Stimulated activated CD4-positive, alpha-beta T cell treated with anti-CD3 and anti-CD28 coated beads, Interleukin-15, amount 100 ng/mL, for 24 hours (primary cell): ENCODE results near the gene ECEL1.
A peak's percentile ranks its signal among the peaks of the same experiment; 100 is the strongest.
"Not testable (repeated sequence)": the region's sequence is repeated elsewhere in the genome, so short reads cannot be mapped to it uniquely, and the experiment has no call there.

Experiments
- DNase-seq: peaks from one replicate; pipeline ENCODE4 v3.0.0-alpha.2; 2020

Gene ECEL1

GRCh38 chr2:232458051-232458660 lies 29.5 kb downstream of the ECEL1 start:
- DNase-seq = no peak

DNA sequence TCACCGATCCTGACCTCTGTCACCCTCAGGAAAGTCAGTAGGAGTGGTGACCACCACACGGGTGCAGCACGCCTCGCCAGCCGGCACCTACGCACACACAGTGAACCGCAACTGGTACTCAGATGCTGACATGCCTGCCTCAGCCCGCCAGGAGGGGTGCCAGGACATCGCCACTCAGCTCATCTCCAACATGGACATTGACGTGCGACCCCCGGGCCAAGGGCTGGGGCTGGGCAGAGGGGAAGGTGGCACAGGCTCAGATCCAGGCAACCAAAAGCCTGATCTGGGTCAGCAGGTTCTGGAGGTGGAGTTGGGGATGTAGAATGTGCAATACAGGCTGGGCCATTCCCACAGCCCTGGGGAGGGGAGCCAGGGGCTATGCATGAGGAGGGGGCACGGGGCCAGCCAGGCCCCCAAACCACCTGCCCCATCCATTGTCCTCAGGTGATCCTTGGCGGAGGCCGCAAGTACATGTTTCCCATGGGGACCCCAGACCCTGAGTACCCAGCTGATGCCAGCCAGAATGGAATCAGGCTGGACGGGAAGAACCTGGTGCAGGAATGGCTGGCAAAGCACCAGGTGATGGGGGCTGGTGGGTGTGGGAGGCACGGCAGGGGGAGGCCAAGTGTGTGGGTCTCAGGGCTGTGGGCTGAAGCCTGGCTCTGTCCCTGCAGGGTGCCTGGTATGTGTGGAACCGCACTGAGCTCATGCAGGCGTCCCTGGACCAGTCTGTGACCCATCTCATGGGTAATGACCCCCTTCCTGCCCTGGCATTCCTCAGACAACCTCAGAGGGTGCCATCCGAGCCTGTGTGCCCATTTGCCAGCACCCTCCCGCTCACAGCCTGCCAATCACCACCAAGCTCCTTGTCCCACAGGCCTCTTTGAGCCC lies 30.3 kb downstream of the ECEL1 start:
- DNase-seq = no peak

DNA sequence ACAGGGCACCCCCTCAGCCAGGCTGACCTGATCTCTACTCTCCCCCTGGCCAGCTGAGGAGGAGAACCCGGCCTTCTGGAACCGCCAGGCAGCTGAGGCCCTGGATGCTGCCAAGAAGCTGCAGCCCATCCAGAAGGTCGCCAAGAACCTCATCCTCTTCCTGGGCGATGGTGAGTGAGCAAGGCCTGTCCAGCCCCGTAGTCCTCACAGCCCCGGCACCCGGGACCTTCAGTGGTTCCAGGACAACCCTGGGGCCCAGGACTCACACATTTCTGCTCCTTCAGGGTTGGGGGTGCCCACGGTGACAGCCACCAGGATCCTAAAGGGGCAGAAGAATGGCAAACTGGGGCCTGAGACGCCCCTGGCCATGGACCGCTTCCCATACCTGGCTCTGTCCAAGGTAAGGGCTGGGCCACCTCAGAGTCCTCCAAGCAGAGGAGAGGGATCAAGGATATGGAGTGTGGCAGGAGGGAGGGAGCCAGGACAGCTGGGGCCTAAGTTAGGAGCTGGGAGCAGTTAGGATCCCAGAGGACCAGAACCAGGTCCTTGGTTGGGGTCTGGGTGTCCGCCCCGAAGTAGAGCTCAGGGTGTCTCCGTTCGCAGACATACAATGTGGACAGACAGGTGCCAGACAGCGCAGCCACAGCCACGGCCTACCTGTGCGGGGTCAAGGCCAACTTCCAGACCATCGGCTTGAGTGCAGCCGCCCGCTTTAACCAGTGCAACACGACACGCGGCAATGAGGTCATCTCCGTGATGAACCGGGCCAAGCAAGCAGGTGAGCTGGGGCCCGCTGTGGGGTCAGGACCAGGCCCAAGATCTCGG lies 31.1 kb downstream of the ECEL1 start:
- no peak for DNase-seq

DNA sequence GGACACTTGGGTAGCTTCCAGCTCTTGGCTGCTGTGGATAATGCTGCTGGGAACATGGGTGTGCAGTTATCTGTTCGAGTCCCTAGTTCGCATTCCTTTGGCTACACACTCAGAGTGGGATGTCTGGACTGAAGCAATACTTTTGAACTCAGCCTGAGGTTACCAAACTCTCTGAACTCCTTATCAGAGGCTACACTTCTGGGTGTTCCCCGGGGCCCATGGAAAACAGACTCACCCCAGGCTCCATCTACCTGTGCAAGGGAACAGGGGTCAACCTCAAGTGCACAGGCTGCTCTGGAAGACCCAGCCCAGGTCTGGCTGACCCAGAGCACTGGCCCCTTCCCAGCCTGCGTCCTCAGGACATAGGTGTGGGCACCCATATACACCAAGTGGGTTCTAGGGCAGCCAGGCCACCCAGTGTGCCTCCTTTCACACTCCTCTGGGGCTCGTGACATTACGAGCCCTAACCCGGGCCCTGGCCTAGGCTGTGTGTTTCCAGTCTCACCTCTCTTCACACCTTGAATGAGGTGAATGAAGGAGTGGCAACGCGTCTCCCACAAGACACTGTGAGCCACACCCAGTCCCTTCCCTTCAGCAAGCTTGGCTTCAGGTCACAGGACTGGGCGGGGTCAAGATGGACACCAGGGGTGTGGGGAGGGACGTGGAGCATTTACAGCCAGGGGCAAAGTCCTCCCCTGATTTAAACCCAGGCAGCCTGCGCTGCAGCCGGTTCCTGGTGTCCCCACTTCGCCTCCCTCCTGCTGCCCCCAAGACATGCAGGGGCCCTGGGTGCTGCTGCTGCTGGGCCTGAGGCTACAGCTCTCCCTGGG lies 32.0 kb downstream of the ECEL1 start, which contains the start of gene ALPI:
TSS of gene ALPI (plus strand) at position 728 of the 830 bp plus-strand sequence. CDS start at position 775, 47 bp downstream.
- DNase-seq = no peak

DNA sequence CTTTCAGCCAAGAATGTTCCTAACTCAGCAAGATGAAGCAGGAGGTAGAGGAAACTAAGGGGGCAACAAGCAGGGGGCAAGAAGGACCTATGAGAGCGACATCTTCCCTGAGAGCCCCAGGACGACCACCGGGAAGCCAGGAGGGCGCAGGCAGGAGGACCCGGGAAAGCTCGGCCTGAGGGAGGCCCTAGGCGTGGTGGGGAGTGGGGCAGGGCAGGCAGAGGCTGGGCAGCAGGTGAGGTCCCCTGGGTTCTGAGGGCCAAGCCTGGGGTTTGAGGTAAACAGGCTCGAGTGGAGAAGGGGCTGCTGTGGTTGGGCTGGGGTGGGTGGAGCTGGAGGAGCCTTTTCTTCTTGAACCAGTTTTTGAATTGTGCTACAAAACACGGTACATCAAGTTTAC lies 33.0 kb downstream of the ECEL1 start:
- no peak for DNase-seq

DNA sequence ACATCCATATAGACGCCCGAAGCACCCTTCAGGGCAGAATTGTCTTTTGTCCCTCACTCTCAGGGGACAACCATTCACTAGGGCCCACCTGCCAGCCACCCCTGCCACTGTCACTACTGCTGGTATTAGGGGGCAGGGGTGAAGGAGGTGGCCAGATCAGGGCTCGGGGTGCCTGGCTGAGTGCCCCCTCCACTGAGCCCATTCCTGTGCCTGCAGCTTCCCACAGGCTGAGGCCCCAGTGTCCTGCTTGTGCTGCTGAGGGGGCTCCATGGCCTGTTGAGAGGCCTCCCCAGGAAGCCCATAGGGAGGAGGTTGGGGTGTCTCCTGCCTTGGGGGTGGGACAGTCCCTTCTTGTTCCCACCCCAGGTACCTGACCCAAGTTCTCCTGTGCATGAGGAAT lies 36.0 kb downstream of the ECEL1 start:
- DNase-seq = not testable (repeated sequence)

- no peak for DNase-seq
Measured at GRCh38 chr2:232449964-232450363, 37.7 kb downstream of the ECEL1 start.

- DNase-seq = no peak
Measured at GRCh38 chr2:232448304-232448690, 39.3 kb downstream of the ECEL1 start.

GRCh38 chr2:232447638-232448303 lies 39.9 kb downstream of the ECEL1 start:
- no peak for DNase-seq

- DNase-seq = no peak
Measured at GRCh38 chr2:232447091-232447620, 40.5 kb downstream of the ECEL1 start.

- not testable (repeated sequence) for DNase-seq
Measured at GRCh38 chr2:232446266-232446777, 41.3 kb downstream of the ECEL1 start.

GRCh38 chr2:232445149-232445885 lies 42.3 kb downstream of the ECEL1 start:
- DNase-seq = not testable (repeated sequence)

- DNase-seq = peak; percentile 87
Measured at GRCh38 chr2:232444409-232445148, 43.1 kb downstream of the ECEL1 start.

GRCh38 chr2:232443669-232444408 lies 43.8 kb downstream of the ECEL1 start:
- not testable (repeated sequence) for DNase-seq

GRCh38 chr2:232443047-232443446 lies 44.6 kb downstream of the ECEL1 start:
- not testable (repeated sequence) for DNase-seq

DNA sequence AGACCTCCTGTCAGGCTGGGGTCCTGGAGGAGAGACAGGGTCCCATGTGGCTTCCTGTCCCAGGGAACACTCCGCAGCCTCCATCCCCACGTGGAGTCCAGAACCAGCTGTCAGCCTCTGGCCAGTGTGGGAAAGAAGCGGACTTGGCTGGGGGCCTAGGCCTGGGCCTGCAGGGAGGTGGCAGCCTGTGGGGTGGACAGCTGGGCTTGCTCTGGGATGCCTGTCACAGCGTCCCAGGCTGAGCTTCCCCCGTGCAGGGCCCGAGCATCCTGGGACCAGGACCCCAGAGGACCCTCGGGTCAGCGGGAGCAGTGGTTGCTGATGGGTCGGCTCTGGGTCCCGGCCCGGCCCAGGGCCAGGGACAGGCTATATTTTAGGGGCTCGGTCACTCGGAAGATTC lies 45.2 kb downstream of the ECEL1 start:
- not testable (repeated sequence) for DNase-seq

DNA sequence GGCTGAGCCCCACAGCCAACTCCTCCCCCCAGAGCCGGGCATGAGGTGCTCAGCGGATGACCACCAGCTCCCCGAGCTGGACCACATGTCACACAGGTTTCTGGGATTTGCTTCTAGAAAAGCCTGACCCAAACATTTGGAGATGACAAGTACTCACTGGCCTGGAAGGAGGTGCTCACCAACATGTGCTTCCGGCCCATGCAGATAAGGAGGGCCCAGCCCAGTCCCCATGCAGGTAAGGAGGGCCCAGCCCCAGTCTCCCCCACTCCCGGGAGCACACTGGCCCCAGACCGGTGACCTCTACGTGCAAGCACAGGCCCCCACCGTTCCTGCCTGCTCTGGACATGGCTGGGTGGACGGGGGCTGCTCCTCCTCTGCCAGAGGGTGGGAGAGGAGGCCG lies 45.7 kb downstream of the ECEL1 start:
- DNase-seq = not testable (repeated sequence)

GRCh38 chr2:232441147-232441651 lies 46.4 kb downstream of the ECEL1 start:
- no peak for DNase-seq
